Activated CD4-positive, alpha-beta memory T cell treated with anti-CD3 and anti-CD28 coated beads, Interleukin-2, amount 10 ng/mL, durations not matched to agents 7 days and 5 days (primary cell): Measurements from ENCODE around the gene PRKN. TPM values are rescaled to one million over a fixed set of nuclear protein-coding genes. Genes with fewer than 3 reads are reported as not detected.

Experiments
- CTCF ChIA-PET: fragments of 350-600 bp; sonication (Branson Sonifier 250); formaldehyde crosslinking; loops from one replicate; lab custom pipeline; 2021; ENCODE audit warnings: antibody characterized with exemption, inconsistent platforms; lab: Charles Lee
- POLR2A ChIA-PET: fragments of 350-600 bp; sonication (Branson Sonifier 250); formaldehyde crosslinking; loops from one replicate; lab custom pipeline; 2021; ENCODE audit warnings: antibody characterized with exemption; lab: Charles Lee
- DNase-seq: peaks from one replicate; pipeline ENCODE4 v3.0.0-alpha.2; 2020
- H3K27ac Mint-ChIP-seq: one replicate; pipeline ENCODE4 v1.8.0; 2021; ENCODE audit warnings: mild to moderate bottlenecking, mixed read lengths
- H3K27me3 Mint-ChIP-seq: one replicate; pipeline ENCODE4 v1.8.0; 2021; ENCODE audit warnings: mixed read lengths
- H3K36me3 Mint-ChIP-seq: one replicate; pipeline ENCODE4 v1.8.0; 2021; ENCODE audit warnings: low read depth, mixed read lengths
- H3K4me1 Mint-ChIP-seq: one replicate; pipeline ENCODE4 v1.8.0; 2021; ENCODE audit warnings: mixed read lengths
- H3K4me3 Mint-ChIP-seq: one replicate; pipeline ENCODE4 v1.8.0; 2021; ENCODE audit warnings: mild to moderate bottlenecking, mixed read lengths
- H3K9me3 Mint-ChIP-seq: one replicate; pipeline ENCODE4 v1.8.0; 2021; ENCODE audit warnings: mixed read lengths
- total RNA-seq, 2 experiments: library from RNA; stranded (reverse); gene quantifications; one replicate each; pipeline ENCODE4 v1.2.3, GENCODE V29; 2021

Gene PRKN
- total RNA-seq, 2 experiments from 2014 or later, result 0.13 to 0.43 TPM

DNA sequence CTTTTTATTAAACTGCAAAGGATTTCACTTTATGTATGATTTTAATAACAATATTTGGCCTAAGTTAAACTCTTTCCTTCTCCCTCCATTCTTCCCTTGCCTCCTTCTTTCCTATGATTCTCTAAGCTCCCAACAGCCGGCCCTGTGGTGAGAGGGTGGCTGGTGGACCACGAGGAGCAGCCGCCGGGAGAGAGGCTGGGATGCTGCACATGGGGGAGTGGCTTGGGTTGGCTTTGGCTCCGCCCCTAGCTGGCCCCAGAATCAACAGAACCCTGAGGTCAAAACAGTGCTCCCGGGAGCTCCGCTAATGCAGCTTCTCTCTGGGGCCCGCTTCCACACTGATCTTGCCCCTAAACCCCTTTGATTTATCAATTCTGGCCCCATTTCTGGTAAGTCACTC is 1063.9 kb downstream of the PRKN start:
- DNase-seq, result no peak
- peaks cover 2% of the 10 kb centered on the region for H3K9me3 Mint-ChIP-seq
- no peaks in the 10 kb centered on the region for H3K27me3 Mint-ChIP-seq
- no peaks in the 10 kb centered on the region for H3K36me3 Mint-ChIP-seq
- CTCF ChIA-PET, result no interaction called here
- POLR2A ChIA-PET, result no interaction called here
- H3K4me3 Mint-ChIP-seq, result no peak overlapping the region
- no peak overlapping the region for H3K27ac Mint-ChIP-seq
- H3K4me1 Mint-ChIP-seq, result no peaks in the 10 kb centered on the region

DNA sequence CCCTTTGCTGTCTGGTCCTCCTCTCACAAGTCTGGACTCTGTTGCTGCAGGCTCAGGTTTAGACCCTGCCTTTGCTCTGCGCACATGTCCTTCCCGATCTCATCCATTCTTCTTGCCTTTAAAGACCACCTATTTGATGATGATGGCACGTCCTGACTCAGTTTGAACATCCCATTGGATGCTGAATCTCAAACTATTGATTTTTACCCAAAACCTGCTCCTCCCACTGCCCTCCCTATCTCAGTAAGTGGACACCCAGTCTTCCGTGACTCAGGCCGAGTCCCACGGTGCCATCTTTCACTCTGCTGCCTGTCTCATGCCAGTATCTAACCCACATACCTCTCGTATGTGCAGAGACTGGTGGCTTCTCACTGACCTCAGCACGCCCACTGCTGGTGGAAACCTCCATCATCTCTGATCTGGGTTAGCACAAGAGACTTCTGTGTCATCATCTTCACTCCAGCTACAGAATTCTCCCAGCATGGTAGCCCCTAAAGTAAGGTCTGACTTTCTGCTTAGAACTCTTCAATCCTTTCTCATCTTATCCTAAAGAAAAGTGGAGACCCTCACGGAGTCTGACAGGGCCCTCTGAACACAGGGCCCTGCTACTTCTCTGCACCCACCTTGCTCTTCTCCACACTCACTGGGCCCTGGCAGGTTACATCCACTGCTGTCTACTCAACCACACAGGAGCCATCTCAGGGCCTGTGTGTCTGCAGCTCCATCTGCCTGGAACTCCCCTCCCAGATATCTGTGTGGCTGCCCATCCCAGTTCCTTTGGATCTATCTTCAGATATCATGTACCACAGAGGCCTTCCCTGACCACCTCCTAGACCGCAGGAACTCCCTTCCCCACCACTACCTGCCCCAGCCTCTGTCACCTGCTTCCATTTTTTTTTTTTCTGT is 1066.6 kb downstream of the PRKN start:
- Mint-ChIP-seq H3K4me1 (no peaks in the 10 kb centered on the region), H3K27me3 (no peaks in the 10 kb centered on the region), H3K4me3 (no peak overlapping the region), H3K27ac (no peak overlapping the region), H3K36me3 (no peaks in the 10 kb centered on the region), H3K9me3 (peaks cover 2% of the 10 kb centered on the region)
- ChIA-PET CTCF (no interaction called here), POLR2A (no interaction called here)
- DNase-seq, result no peak

DNA sequence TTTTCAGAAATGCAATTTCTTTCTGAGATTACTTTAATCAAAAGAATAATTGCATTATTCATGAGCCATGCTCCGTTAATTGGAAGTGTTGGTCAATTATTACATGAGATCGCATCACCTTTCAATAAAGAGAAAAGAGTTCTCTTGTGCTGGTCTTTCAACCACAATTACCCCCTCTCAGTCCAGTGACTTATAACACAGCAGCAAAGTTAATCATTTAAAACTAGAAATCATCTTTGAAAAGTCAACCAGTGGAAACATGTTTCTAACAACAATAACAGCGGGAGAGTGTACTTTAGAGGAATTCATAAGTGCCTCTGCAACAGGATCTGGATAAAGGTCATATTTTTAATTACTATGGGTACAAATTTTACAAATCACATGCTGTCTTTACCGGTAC is 1069.4 kb downstream of the PRKN start:
- no peak for DNase-seq
- no peak overlapping the region for H3K27ac Mint-ChIP-seq
- no peaks in the 10 kb centered on the region for H3K9me3 Mint-ChIP-seq
- no peak overlapping the region for H3K4me3 Mint-ChIP-seq
- no peaks in the 10 kb centered on the region for H3K4me1 Mint-ChIP-seq
- CTCF ChIA-PET, result interaction anchor here (0.5 kb wide), 1 partner anchor 20 kb away, joined by 3 read pairs; no protein-coding TSS in a partner anchor
- H3K27me3 Mint-ChIP-seq, result no peaks in the 10 kb centered on the region
- H3K36me3 Mint-ChIP-seq, result no peaks in the 10 kb centered on the region
- POLR2A ChIA-PET, result no interaction called here

DNA sequence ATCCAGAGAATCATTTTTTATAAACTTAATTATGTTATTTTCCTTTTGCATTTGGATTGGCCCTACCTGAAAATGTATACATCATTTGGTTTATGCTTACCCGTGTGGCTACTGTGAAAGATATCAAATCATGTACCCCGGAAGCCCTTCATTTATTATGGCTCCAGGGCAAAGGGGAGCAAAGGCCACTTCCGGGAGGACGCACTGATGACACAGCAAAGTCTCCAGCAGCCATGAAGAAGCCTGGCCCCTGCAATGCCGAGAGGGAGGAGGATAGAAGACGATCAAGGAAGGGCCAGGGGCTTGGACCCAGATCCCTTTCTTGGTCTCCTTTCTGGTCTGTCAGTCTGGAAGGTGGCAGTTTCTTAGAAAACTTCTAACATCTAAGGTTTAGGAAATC is 1073.4 kb downstream of the PRKN start:
- Mint-ChIP-seq H3K4me3 (no peak overlapping the region), H3K9me3 (no peaks in the 10 kb centered on the region), H3K27ac (no peak overlapping the region), H3K4me1 (no peaks in the 10 kb centered on the region), H3K36me3 (no peaks in the 10 kb centered on the region), H3K27me3 (no peaks in the 10 kb centered on the region)
- ChIA-PET POLR2A (no interaction called here), CTCF (no interaction called here)
- DNase-seq, result no peak

DNA sequence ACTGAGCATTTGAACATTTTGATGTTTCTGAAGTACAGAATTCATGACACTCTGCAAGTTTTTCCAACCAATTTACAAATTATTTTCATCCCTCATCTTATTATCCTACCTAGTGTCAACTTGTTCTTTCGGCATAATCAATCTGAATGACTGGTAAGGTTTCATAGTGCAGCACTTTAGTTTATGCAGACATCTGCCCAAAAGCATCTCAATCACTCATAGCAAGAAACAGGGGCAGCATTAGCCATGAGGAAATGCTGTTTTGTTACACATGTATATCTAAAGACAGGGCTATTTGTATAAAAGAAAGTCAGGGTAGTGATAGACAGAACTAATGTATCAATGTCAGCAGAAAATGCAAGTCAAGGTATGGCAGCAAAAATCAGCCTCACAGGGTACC is 1075.6 kb downstream of the PRKN start:
- Mint-ChIP-seq H3K4me3 (no peak overlapping the region), H3K27ac (no peak overlapping the region), H3K36me3 (no peaks in the 10 kb centered on the region), H3K9me3 (no peaks in the 10 kb centered on the region), H3K27me3 (no peaks in the 10 kb centered on the region), H3K4me1 (no peaks in the 10 kb centered on the region)
- ChIA-PET CTCF (no interaction called here), POLR2A (no interaction called here)
- no peak for DNase-seq

DNA sequence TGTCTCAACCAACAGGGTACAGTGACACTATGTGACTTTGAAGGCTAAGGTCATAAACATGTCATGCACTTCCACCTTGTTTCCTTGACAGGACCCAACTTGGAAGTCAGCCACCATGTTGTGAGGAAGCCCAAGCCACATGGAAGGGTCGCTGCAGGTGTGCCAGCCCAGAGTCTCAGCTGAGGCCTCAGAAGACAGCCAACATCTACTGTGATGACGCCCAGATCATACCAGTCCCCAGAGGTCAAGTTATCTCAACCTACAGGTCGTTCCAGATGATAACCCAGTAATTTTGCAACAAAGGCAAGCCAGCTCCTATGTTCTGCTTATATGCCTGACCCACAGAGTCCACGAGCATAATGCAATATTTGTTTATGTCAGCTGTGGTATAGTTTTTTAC is 1077.7 kb downstream of the PRKN start:
- H3K4me1 Mint-ChIP-seq, result no peaks in the 10 kb centered on the region
- DNase-seq, result no peak
- no peaks in the 10 kb centered on the region for H3K36me3 Mint-ChIP-seq
- ChIA-PET POLR2A (no interaction called here), CTCF (no interaction called here)
- no peaks in the 10 kb centered on the region for H3K27me3 Mint-ChIP-seq
- no peak overlapping the region for H3K4me3 Mint-ChIP-seq
- H3K9me3 Mint-ChIP-seq, result peaks cover 3% of the 10 kb centered on the region
- H3K27ac Mint-ChIP-seq, result no peak overlapping the region

DNA sequence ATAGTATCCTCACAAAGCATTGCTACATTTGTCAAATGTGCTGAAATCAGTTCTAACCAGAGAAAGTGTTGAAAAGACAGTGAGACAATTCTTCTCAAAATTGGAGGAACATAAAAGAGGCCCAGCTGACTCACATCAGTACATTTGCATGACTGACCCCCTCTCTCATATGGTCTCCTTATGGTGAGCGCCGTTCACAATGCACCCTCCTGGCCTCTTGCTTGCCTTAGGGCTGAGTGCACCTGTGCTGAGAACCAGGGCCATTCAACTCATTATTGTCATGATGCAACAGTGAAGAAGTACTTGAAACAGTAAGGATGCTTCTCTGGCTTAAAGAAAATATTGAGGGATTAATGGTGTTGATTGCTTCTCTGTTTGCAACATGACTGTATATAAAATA is 1078.5 kb downstream of the PRKN start:
- no peaks in the 10 kb centered on the region for H3K4me1 Mint-ChIP-seq
- POLR2A ChIA-PET, result no interaction called here
- no peak for DNase-seq
- no peaks in the 10 kb centered on the region for H3K36me3 Mint-ChIP-seq
- H3K9me3 Mint-ChIP-seq, result peaks cover 3% of the 10 kb centered on the region
- H3K27ac Mint-ChIP-seq, result no peak overlapping the region
- H3K27me3 Mint-ChIP-seq, result no peaks in the 10 kb centered on the region
- CTCF ChIA-PET, result no interaction called here
- H3K4me3 Mint-ChIP-seq, result no peak overlapping the region

DNA sequence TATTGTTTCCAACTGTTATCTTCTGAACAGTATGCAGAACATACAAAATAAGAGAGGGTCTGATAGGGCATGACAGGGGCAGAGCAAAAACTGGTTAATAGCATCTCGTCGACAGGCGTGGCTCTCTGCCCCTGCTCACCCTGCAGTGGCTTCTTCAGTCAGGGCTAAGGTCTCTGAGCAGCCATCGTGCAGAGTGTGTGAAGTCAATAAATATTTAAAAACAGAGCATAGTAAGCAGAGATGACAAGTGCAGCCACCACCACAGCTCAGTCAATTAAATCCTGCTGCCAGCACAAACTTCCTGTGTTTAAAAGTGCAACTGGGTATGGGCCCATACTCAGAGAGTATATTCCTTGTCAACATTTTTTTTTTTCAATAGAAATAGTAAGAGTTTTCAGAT is 1080.3 kb downstream of the PRKN start:
- no peak overlapping the region for H3K27ac Mint-ChIP-seq
- H3K4me1 Mint-ChIP-seq, result no peaks in the 10 kb centered on the region
- H3K27me3 Mint-ChIP-seq, result no peaks in the 10 kb centered on the region
- H3K4me3 Mint-ChIP-seq, result no peak overlapping the region
- H3K36me3 Mint-ChIP-seq, result no peaks in the 10 kb centered on the region
- DNase-seq, result no peak
- POLR2A ChIA-PET, result no interaction called here
- peaks cover 3% of the 10 kb centered on the region for H3K9me3 Mint-ChIP-seq
- CTCF ChIA-PET, result no interaction called here

DNA sequence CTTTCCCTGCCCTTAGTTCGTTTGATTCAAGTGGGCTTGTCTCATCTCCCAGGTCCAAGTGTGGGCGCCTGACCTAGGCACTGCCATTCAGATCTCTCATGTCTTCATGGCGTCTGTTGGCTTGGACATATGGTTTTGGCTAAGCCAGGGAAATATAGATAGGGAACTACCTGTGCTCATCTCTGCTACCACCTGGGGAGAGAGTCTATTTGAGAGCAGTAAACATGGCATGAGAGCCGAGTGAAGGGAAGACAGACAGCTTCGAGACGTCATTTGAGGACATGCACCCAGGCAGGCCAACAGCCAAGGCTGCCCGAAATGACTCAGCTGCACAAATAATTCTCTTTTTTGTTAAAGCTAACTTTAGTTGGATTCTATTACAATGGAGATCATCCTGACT is 1083.0 kb downstream of the PRKN start:
- H3K9me3 Mint-ChIP-seq, result peaks cover 7% of the 10 kb centered on the region
- no peaks in the 10 kb centered on the region for H3K4me1 Mint-ChIP-seq
- no peak overlapping the region for H3K27ac Mint-ChIP-seq
- CTCF ChIA-PET, result no interaction called here
- no peak for DNase-seq
- POLR2A ChIA-PET, result no interaction called here
- no peaks in the 10 kb centered on the region for H3K27me3 Mint-ChIP-seq
- no peaks in the 10 kb centered on the region for H3K36me3 Mint-ChIP-seq
- H3K4me3 Mint-ChIP-seq, result no peak overlapping the region

DNA sequence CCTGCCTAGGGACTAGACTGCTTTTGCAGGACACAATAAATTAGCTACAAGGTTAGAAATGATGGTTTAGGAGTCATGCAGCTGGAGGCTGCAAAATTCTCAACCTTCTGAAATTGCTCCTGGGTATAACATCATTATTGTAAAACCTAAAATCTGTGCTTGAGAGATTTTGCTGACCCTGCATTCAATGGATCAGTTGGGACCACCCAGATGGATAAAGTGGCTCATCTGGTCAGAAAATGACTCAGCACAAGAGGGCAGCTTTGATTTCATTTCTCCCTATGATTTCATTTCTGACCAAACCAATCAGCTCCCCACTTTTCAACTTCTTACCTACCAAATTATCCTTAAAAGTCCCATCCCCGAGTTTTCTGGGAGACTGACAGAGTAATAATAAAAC is 1086.4 kb downstream of the PRKN start:
- Mint-ChIP-seq H3K4me3 (no peak overlapping the region), H3K9me3 (peaks cover 12% of the 10 kb centered on the region), H3K36me3 (no peaks in the 10 kb centered on the region), H3K27ac (no peak overlapping the region), H3K4me1 (no peaks in the 10 kb centered on the region), H3K27me3 (no peaks in the 10 kb centered on the region)
- no peak for DNase-seq
- ChIA-PET CTCF (no interaction called here), POLR2A (no interaction called here)

DNA sequence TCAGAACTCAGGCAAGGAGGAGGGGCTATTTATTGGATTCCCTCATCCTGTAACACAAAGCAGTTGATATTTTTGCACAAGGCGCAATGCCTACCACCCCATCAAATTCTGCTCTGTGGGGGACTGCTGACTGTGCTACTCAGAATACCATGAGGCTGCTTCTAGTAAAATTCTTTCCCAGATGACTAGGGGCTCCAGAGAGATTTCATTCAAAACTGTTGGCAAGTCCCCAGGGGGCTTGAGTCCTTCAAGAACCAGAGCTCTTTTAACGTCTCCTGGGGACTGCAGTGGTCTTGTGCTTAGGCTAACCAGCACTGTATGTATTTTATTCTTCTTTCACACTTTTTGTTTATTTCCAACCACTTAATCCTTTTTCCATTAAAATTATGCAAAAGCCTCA is 1087.8 kb downstream of the PRKN start:
- POLR2A ChIA-PET, result no interaction called here
- no peak for DNase-seq
- Mint-ChIP-seq H3K4me3 (no peak overlapping the region), H3K4me1 (no peaks in the 10 kb centered on the region), H3K36me3 (no peaks in the 10 kb centered on the region), H3K27ac (no peak overlapping the region), H3K9me3 (peaks cover 9% of the 10 kb centered on the region), H3K27me3 (no peaks in the 10 kb centered on the region)
- CTCF ChIA-PET, result no interaction called here

DNA sequence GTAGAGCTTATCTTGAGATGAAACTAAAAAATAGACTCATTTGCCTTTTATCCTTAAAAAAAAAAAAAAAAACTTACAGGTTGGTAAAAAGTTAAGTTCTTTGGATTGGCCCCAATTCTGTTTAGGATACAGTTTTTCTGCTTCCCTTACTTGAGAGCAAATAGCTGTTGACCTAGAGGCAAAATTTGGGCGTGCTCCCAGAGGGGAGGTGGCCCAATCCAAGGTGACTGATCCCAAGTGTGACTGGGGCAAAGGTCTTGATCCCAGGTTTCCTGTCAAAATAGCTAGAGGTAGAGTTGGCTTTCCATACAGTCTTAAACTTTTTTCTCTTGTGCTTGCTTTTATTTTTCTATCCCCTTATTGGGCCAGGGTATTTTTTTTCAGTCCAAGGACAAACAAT is 1089.9 kb downstream of the PRKN start:
- H3K4me1 Mint-ChIP-seq, result no peaks in the 10 kb centered on the region
- peaks cover 12% of the 10 kb centered on the region for H3K9me3 Mint-ChIP-seq
- H3K27me3 Mint-ChIP-seq, result no peaks in the 10 kb centered on the region
- no peaks in the 10 kb centered on the region for H3K36me3 Mint-ChIP-seq
- POLR2A ChIA-PET, result no interaction called here
- no peak overlapping the region for H3K27ac Mint-ChIP-seq
- no peak overlapping the region for H3K4me3 Mint-ChIP-seq
- CTCF ChIA-PET, result no interaction called here
- DNase-seq, result no peak

DNA sequence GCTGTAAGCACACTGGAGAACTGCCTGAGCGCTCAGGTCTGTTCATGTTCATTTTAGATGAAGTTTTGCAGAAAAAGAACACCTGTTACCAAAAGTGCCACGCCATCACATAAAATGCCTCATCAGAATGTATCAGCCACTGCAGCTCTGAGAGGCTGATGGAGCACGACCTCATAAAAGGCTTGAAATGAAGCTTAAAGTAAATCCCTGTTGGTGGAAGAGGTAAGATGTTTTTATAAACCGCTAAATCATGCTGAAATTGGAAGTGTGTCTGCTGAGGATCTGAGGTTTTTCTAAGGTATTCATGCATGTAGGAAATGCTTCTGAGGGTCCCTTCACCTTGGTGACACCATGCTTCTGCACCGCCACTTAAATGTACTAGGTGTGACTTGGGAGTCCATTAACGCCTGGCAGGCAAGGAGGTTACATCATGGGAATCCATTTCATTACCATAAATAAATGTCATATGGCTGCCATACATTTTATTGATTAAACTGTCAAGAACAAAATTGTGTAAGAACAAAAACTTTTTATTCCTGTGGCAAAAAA is 1090.6 kb downstream of the PRKN start:
- DNase-seq, result no peak
- ChIA-PET CTCF (no interaction called here), POLR2A (no interaction called here)
- Mint-ChIP-seq H3K27ac (no peak overlapping the region), H3K9me3 (peaks cover 12% of the 10 kb centered on the region), H3K36me3 (no peaks in the 10 kb centered on the region), H3K4me3 (no peak overlapping the region), H3K4me1 (no peaks in the 10 kb centered on the region), H3K27me3 (no peaks in the 10 kb centered on the region)

DNA sequence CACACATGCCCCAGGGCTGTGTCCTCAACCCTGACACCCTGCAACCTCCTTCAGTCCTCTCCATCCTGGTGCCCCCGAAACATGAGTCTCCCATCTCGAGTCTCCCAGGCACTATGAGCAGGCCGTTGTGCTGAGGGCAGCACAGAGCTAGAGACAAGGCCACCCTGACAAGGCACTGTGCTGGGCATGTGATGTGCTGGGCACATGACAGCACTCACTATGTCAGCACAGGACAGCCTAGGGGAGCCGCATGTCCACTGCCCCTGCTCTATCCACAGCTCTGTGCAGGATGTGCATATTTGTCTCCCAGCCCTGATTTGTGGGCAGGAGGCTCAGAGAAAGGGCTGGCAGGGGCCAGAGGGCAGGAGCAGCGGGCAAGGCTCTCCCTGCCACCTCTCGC is 1091.6 kb downstream of the PRKN start:
- no peak overlapping the region for H3K4me3 Mint-ChIP-seq
- POLR2A ChIA-PET, result no interaction called here
- no peak overlapping the region for H3K27ac Mint-ChIP-seq
- H3K9me3 Mint-ChIP-seq, result peaks cover 14% of the 10 kb centered on the region
- H3K4me1 Mint-ChIP-seq, result no peaks in the 10 kb centered on the region
- DNase-seq, result no peak
- no peaks in the 10 kb centered on the region for H3K27me3 Mint-ChIP-seq
- no peaks in the 10 kb centered on the region for H3K36me3 Mint-ChIP-seq
- CTCF ChIA-PET, result no interaction called here
